Testis (tissue), 3 donors: Measurements from ENCODE around the gene ELMO2. TPM values are rescaled to one million over a fixed set of nuclear protein-coding genes. Genes with fewer than 3 reads are reported as not detected.

Experiments
- DNase-seq: peaks from one replicate; pipeline ENCODE4 v3.0.0-alpha.2; 2019
- H3K27ac ChIP-seq, 2 donors: fragments of 200-600 bp; sonication (generic); one replicate each; pipeline ENCODE4 v1.5.1; 2019
- H3K27me3 ChIP-seq: fragments of 200-600 bp; sonication (generic); one replicate; pipeline ENCODE4 v1.5.1; 2019
- H3K36me3 ChIP-seq: fragments of 200-600 bp; sonication (generic); one replicate; pipeline ENCODE4 v1.5.1; 2017; ENCODE audit warnings: low read depth; ENCODE audit errors: missing control alignments
- H3K4me1 ChIP-seq: fragments of 200-600 bp; sonication (generic); one replicate; pipeline ENCODE4 v1.5.1; 2019
- H3K4me3 ChIP-seq, 2 donors: fragments of 200-600 bp; sonication (generic); one replicate each; pipeline ENCODE4 v1.5.1; 2017 to 2019
- H3K9me3 ChIP-seq: fragments of 200-600 bp; sonication (generic); one replicate; pipeline ENCODE4 v1.5.1; 2017
- POLR2A ChIP-seq: fragments of 450-650 bp; IDR thresholded peaks from one replicate; pipeline ENCODE4 v1.6.1; 2017; ENCODE audit warnings: antibody characterized with exemption, mild to moderate bottlenecking, moderate library complexity
- WGBS, 2 donors: methylation state at CpG; one replicate each; pipeline ENCODE4 v1.1.5; 2018; 5-methylcytosine and 5-hydroxymethylcytosine counted together
- intact Hi-C: fragments of 100-400 bp; cut with DNase I; formaldehyde crosslinking; loops from one replicate; pipeline ENCODE4 v1.15.1; 2023; ENCODE audit warnings: low total_unique reads
- polyA plus RNA-seq: library from polyadenylated mRNA; stranded (reverse); fragments of 350-450 nt; fragmentation: Illumina TruSeq; extraction: RNeasy Lipid Tissue Mini Kit (QIAGEN cat#74804); gene quantifications from one replicate; pipeline ENCODE4 v1.2.3, GENCODE V29; 2014; ENCODE audit warnings: low read depth, low replicate concordance; ENCODE audit not compliant: insufficient read depth
- total RNA-seq, 2 donors: library from RNA; depleted of rRNA; stranded (reverse); fragments of >200 nt; gene quantifications; one replicate each; pipeline ENCODE4 v1.2.3, GENCODE V29; 2016
- TF ChIP-seq, protein P1 (sequence below), 3 experiments: fragments of 450-650 bp in 2 of 3; fragments of 200-600 bp in 1 of 3; sonication (generic) in 1 of 3; IDR thresholded peaks; one replicate each; pipeline ENCODE4 v1.5.1; 2016 to 2019; ENCODE audit warnings: antibody characterized with exemption in 3 of 3, mild to moderate bottlenecking in 2 of 3, moderate library complexity in 1 of 3

The ELMO2 gene
- total and polyA plus RNA-seq, 3 donors from 2014 or later = 78.8 to 128 (median 120) TPM

DNA sequence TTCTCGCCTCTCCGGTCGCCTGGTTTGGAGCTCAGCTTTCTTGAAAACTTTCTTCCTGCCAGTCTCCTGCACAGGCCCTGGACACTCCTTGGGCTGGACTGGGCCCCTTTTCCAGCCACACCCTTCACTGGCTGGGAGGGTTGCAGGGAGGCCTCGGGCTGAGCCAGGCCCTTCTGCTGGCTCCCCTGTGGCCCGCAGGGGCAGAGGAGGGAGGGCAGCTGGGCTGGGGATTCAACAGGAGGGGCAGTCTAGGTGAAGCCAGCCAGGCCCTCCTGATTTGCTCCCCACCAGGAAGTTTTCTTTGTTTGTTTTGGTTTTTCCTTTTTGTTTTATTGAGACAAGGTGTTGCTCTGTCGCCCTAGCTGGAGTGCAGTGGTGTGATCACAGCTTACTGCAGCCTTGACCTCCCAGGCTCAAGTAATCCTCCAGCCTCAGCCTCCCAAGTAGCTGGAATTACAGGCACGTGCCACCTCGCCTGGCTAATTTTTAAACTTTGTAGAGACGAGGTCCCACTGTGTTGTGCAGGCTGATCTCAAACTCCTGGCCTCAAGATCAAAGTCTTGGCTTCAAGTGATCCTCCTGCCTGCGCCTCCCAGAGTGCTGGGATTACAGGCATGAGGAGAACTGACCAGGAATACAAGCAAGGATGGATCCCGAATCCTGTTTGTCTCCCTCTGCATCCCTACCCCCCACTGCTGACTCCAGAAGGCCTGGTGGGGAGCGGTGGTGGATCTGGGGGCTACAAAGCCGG lies 74.6 kb downstream of the ELMO2 start:
- H3K27me3 ChIP-seq = no peaks in the 10 kb centered on the region
- no peak overlapping the region for H3K27ac ChIP-seq
- TF ChIP-seq POLR2A = no peak
- TF ChIP-seq, protein P1, sequence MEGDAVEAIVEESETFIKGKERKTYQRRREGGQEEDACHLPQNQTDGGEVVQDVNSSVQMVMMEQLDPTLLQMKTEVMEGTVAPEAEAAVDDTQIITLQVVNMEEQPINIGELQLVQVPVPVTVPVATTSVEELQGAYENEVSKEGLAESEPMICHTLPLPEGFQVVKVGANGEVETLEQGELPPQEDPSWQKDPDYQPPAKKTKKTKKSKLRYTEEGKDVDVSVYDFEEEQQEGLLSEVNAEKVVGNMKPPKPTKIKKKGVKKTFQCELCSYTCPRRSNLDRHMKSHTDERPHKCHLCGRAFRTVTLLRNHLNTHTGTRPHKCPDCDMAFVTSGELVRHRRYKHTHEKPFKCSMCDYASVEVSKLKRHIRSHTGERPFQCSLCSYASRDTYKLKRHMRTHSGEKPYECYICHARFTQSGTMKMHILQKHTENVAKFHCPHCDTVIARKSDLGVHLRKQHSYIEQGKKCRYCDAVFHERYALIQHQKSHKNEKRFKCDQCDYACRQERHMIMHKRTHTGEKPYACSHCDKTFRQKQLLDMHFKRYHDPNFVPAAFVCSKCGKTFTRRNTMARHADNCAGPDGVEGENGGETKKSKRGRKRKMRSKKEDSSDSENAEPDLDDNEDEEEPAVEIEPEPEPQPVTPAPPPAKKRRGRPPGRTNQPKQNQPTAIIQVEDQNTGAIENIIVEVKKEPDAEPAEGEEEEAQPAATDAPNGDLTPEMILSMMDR (IDR thresholded peaks at IDR 0.05) = no peak

DNA sequence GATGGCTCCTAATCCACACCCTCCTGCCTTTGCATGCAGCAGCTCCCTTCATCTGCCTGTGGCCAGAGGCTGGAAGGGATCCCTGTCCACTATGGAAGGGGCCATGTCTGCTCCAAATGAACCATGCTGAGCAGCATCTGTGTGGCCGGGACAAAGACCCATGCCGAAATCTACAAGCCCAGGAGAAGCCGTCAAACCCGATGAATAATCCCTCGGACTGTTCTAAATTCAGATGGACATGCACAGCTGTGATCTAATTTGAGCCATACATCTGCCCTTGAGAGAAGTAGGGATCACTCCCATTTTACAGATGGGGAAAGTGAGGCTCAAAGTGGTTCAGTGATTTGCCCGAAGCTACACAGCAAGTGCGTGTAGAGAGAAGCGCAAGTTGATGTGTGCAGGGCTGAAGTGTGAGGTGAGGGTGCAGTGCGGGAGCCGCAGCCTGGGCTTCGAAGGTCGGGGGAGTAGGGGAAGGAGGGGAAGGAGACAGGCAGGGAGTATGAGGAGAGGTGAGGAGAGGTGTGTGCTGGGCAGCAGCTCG lies 75.5 kb downstream of the ELMO2 start:
- Histone ChIP-seq H3K4me1 (no peaks in the 10 kb centered on the region), H3K36me3 (no peaks in the 10 kb centered on the region), H3K27me3 (no peaks in the 10 kb centered on the region), H3K9me3 (no peaks in the 10 kb centered on the region), H3K4me3 (no peak overlapping the region), H3K27ac (no peak overlapping the region)
- TF ChIP-seq POLR2A = no peak
- TF ChIP-seq, protein P1 (IDR thresholded peaks at IDR 0.05) = no peak
- intact Hi-C loops = no loop called here
- 81 to 87% methylated on average over 13 of the region's 13 CpGs for WGBS, 2 donors
- no peak for DNase-seq

More for the DNA sequence above, 74.6 kb downstream of the ELMO2 start:
- H3K4me3 ChIP-seq = no peak overlapping the region
- intact Hi-C loops = no loop called here
- no peaks in the 10 kb centered on the region for H3K9me3 ChIP-seq
- WGBS, 2 donors = 85 to 86% methylated on average over 13 of the region's 13 CpGs
- H3K4me1 ChIP-seq = no peaks in the 10 kb centered on the region
- H3K36me3 ChIP-seq = no peaks in the 10 kb centered on the region
- DNase-seq = no peak

GRCh38 chr20:46330072-46330763 lies 76.2 kb downstream of the ELMO2 start:
- H3K27me3 ChIP-seq = no peaks in the 10 kb centered on the region
- no peaks in the 10 kb centered on the region for H3K4me1 ChIP-seq
- TF ChIP-seq, protein P1 (IDR thresholded peaks at IDR 0.05) = no peak
- TF ChIP-seq POLR2A = no peak
- no peak for DNase-seq
- no peak overlapping the region for H3K27ac ChIP-seq
- 45 to 47% methylated on average over 3 to 13 of the region's 13 CpGs for WGBS, 2 donors
- no peak overlapping the region for H3K4me3 ChIP-seq
- H3K9me3 ChIP-seq = no peaks in the 10 kb centered on the region
- intact Hi-C loops = no loop called here
- H3K36me3 ChIP-seq = no peaks in the 10 kb centered on the region

- H3K9me3 ChIP-seq = no peaks in the 10 kb centered on the region
- no peak overlapping the region for H3K27ac ChIP-seq
- DNase-seq = no peak
- WGBS, 2 donors = 70 to 84% methylated on average over 12 to 16 of the region's 16 CpGs
- no peaks in the 10 kb centered on the region for H3K27me3 ChIP-seq
- no peak for TF ChIP-seq POLR2A
- TF ChIP-seq, protein P1 (IDR thresholded peaks at IDR 0.05) = no peak
- H3K36me3 ChIP-seq = no peaks in the 10 kb centered on the region
- no peak overlapping the region for H3K4me3 ChIP-seq
- no peaks in the 10 kb centered on the region for H3K4me1 ChIP-seq
- intact Hi-C loops = no loop called here
Measured at GRCh38 chr20:46328200-46328882, 78.1 kb downstream of the ELMO2 start.
